Loucy (cell line): ENCODE data around the gene CDKN2B-AS1.

Source experiments
- H2AFZ ChIP-seq: fragments of 200-600 bp; sonication (generic); 2 replicates; pipeline ENCODE4 v1.6.0; 2016; ENCODE audit warnings: antibody characterized with exemption, mild to moderate bottlenecking, low read length, moderate library complexity
- H3F3A ChIP-seq: fragments of 200-600 bp; 2 replicates; pipeline ENCODE4 v1.6.0; 2016; ENCODE audit warnings: antibody characterized with exemption, low read depth, mild to moderate bottlenecking
- H3K27me3 ChIP-seq: fragments of 200-600 bp; sonication (generic); 2 replicates; pipeline ENCODE4 v1.6.1; 2014; ENCODE audit warnings: low read length, mild to moderate bottlenecking; ENCODE audit not compliant: insufficient read depth, poor library complexity, severe bottlenecking
- H3K36me3 ChIP-seq: fragments of 200-600 bp; sonication (generic); 2 replicates; pipeline ENCODE4 v1.6.1; 2016; ENCODE audit warnings: low read length; ENCODE audit not compliant: insufficient read depth
- H3K4me1 ChIP-seq: fragments of 200-600 bp; sonication (generic); 2 replicates; pipeline ENCODE4 v1.5.1; 2014; ENCODE audit warnings: low read length, mild to moderate bottlenecking; ENCODE audit not compliant: insufficient read depth, poor library complexity, severe bottlenecking
- H3K4me2 ChIP-seq: fragments of 200-600 bp; sonication (generic); 2 replicates; pipeline ENCODE4 v1.6.0; 2014; ENCODE audit warnings: antibody characterized with exemption, low read length, low read depth, mild to moderate bottlenecking; ENCODE audit not compliant: poor library complexity, severe bottlenecking
- H3K4me3 ChIP-seq: fragments of 200-600 bp; sonication (generic); 2 replicates; pipeline ENCODE4 v1.5.1; 2014; ENCODE audit warnings: low read length, mild to moderate bottlenecking, mixed read lengths; ENCODE audit not compliant: poor library complexity, severe bottlenecking
- H3K79me2 ChIP-seq: fragments of 200-600 bp; sonication (generic); 2 replicates; pipeline ENCODE4 v1.6.1; 2014; ENCODE audit warnings: low read length; ENCODE audit not compliant: insufficient read depth
- H3K9ac ChIP-seq: fragments of 200-600 bp; sonication (generic); 2 replicates; pipeline ENCODE4 v1.6.0; 2014; ENCODE audit warnings: mild to moderate bottlenecking, low read depth, low read length, moderate library complexity; ENCODE audit not compliant: poor library complexity, severe bottlenecking
- H3K9me2 ChIP-seq: fragments of 200-600 bp; sonication (generic); replicated peaks from 2 replicates; pipeline ENCODE4 v1.6.1; 2016; ENCODE audit warnings: low read depth, low read length, mixed read lengths
- H3K9me3 ChIP-seq: fragments of 200-600 bp; sonication (generic); 2 replicates; pipeline ENCODE4 v1.6.1; 2014; ENCODE audit warnings: mild to moderate bottlenecking, antibody characterized with exemption, low read length, low read depth; ENCODE audit not compliant: insufficient read depth
- H4K20me1 ChIP-seq: fragments of 200-600 bp; sonication (generic); 2 replicates; pipeline ENCODE4 v1.6.0; 2014; ENCODE audit warnings: antibody characterized with exemption, low read length, mild to moderate bottlenecking; ENCODE audit not compliant: insufficient read depth, poor library complexity, severe bottlenecking
- EZH2phosphoT487 ChIP-seq: fragments of 200-600 bp; IDR thresholded peaks from 2 replicates; pipeline ENCODE4 v1.6.1; 2018; ENCODE audit warnings: antibody characterized with exemption, mild to moderate bottlenecking, moderate library complexity, borderline replicate concordance
- TF ChIP-seq, protein P1 (sequence below): fragments of 200-600 bp; sonication (generic); conservative IDR thresholded peaks from 2 replicates; pipeline ENCODE4 v1.5.1; 2014; ENCODE audit warnings: mild to moderate bottlenecking, antibody characterized with exemption, low read length

The CDKN2B-AS1 gene

DNA sequence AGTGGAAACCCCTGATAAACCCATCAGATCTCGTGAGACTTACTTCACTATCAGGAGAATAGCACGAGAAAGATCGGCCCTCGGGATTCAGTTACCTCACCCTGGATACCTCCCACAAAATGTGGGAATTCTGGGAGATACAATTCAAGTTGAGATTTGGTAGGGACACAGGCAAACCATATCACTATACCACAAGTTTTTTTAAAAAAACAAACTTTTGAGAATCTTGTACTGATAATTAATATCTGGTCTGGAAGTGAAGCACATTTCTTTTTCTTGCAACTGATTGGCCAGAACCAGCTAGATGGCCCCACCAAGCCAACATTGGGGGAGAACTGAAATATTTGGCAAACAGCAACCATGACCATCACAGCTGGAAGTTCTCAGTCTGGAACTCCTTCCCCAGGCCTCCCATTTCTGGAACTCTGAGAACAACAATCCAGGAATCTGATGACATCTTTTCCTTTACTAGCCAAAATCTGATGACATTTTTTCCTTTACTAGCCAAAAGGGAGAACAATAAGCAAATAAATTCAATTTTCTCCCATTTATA lies 66.3 kb downstream of the CDKN2B-AS1 start:
- no peak overlapping the region for H3K9ac ChIP-seq
- H3K4me2 ChIP-seq = no peak overlapping the region
- no peaks in the 10 kb centered on the region for H3K9me3 ChIP-seq
- H3K79me2 ChIP-seq = no peaks in the 10 kb centered on the region
- TF ChIP-seq EZH2phosphoT487 = no peak
- TF ChIP-seq, protein P1, sequence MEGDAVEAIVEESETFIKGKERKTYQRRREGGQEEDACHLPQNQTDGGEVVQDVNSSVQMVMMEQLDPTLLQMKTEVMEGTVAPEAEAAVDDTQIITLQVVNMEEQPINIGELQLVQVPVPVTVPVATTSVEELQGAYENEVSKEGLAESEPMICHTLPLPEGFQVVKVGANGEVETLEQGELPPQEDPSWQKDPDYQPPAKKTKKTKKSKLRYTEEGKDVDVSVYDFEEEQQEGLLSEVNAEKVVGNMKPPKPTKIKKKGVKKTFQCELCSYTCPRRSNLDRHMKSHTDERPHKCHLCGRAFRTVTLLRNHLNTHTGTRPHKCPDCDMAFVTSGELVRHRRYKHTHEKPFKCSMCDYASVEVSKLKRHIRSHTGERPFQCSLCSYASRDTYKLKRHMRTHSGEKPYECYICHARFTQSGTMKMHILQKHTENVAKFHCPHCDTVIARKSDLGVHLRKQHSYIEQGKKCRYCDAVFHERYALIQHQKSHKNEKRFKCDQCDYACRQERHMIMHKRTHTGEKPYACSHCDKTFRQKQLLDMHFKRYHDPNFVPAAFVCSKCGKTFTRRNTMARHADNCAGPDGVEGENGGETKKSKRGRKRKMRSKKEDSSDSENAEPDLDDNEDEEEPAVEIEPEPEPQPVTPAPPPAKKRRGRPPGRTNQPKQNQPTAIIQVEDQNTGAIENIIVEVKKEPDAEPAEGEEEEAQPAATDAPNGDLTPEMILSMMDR = no peak
- H3K4me1 ChIP-seq = no peaks in the 10 kb centered on the region
- no peak overlapping the region for H3K4me3 ChIP-seq
- no peaks in the 10 kb centered on the region for H3K27me3 ChIP-seq
- H3K9me2 ChIP-seq = no peaks in the 10 kb centered on the region
- no peaks in the 10 kb centered on the region for H3F3A ChIP-seq
- no peaks in the 10 kb centered on the region for H4K20me1 ChIP-seq
- no peak overlapping the region for H2AFZ ChIP-seq
- peaks cover 3% of the 10 kb centered on the region; the same call in 1 of the 2 replicates for H3K36me3 ChIP-seq

- H3K4me1 ChIP-seq = no peaks in the 10 kb centered on the region
- no peak for TF ChIP-seq EZH2phosphoT487
- TF ChIP-seq, protein P1 = no peak
Observed at GRCh38 chr9:22064957-22065356, 70.4 kb downstream of the CDKN2B-AS1 start.

GRCh38 chr9:22065431-22066200 lies 71.0 kb downstream of the CDKN2B-AS1 start:
- Histone ChIP-seq H3K4me2 (no peak overlapping the region), H3K9me3 (no peaks in the 10 kb centered on the region), H2AFZ (no peak overlapping the region)

More at GRCh38 chr9:22064957-22065356, 70.4 kb downstream of the CDKN2B-AS1 start:
- Histone ChIP-seq H3F3A (no peaks in the 10 kb centered on the region), H3K9me2 (no peaks in the 10 kb centered on the region), H3K36me3 (no peaks in the 10 kb centered on the region), H3K4me2 (no peak overlapping the region), H3K79me2 (no peaks in the 10 kb centered on the region), H4K20me1 (no peaks in the 10 kb centered on the region), H3K9me3 (no peaks in the 10 kb centered on the region), H2AFZ (no peak overlapping the region), H3K4me3 (no peak overlapping the region), H3K9ac (no peak overlapping the region), H3K27me3 (no peaks in the 10 kb centered on the region)

More at GRCh38 chr9:22065431-22066200, 71.0 kb downstream of the CDKN2B-AS1 start:
- H3K9me2 ChIP-seq = no peaks in the 10 kb centered on the region
- no peaks in the 10 kb centered on the region for H3K36me3 ChIP-seq
- no peaks in the 10 kb centered on the region for H3K4me1 ChIP-seq
- no peaks in the 10 kb centered on the region for H4K20me1 ChIP-seq
- no peak for TF ChIP-seq EZH2phosphoT487
- TF ChIP-seq, protein P1 = no peak
- H3K27me3 ChIP-seq = no peaks in the 10 kb centered on the region
- no peaks in the 10 kb centered on the region for H3F3A ChIP-seq
- H3K9ac ChIP-seq = no peak overlapping the region
- no peak overlapping the region for H3K4me3 ChIP-seq
- no peaks in the 10 kb centered on the region for H3K79me2 ChIP-seq
